ENCODE results near the gene ZNF221. TPM values are rescaled to one million over a fixed set of nuclear protein-coding genes. Genes with fewer than 3 reads are reported as not detected.
"Not testable (repeated sequence)": the region's sequence is repeated elsewhere in the genome, so short reads cannot be mapped to it uniquely, and the experiment has no call there.

ZNF221 gene
- polyA plus RNA-seq, 2 of the 4 experiments (the other 2 are of a cell fraction) = 1.6 TPM

DNA sequence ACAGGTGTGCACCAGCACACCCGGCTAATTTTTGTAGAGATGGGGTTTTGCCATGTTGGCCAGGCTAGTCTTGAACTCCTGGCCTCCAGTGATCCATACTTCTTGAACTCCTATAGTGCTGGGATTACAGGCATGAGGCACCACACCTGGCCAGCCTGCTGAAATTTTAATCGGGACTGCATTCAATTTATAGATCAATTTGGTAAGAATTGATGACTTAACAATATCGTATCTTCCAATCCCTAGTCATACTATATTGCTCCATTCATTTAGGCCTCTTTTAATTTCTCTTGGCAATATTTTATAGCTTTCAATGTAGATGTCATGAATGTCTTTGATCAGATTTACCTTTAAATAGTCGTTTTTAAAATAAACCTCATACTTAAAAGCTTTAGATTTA is 10.3 kb upstream of the ZNF221 start:
- CTCF ChIA-PET = no interaction called here

DNA sequence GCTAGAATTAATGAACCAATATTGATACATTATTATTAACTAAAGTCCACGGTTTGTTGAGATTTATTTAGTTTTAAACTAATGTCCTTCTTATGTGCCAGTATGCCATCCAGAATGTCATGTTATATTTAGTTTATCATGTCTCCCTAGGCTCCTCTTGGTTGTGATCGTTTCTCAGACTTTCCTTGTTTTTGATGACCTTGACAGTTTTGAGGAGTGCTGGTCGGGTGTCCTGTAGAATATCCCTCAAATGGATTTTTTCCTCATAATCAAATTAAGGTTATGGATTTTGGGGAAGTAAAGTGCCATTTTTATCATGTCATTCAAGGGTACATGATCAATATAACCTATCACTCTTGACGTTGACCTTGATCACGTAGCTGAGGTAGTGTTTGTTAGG is 9.8 kb upstream of the ZNF221 start:
- no peak for TF ChIP-seq RAD21 (conservative IDR thresholded peaks at IDR 0.05 in 1 of 2, IDR thresholded peaks at IDR 0.05 in 1 of 2)
- TF ChIP-seq MAFK (IDR thresholded peaks at IDR 0.05; ENCODE audit: partially characterized antibody) = peak; percentile 85
- ATAC-seq = no peak

More for the DNA sequence above, 10.3 kb upstream of the ZNF221 start:
- Histone ChIP-seq H3K4me3 (no peak overlapping the region), H3K27ac (no peak overlapping the region), H3K9me3 (peaks cover 66% of the 10 kb centered on the region), H3K4me1 (no peaks in the 10 kb centered on the region), H3K4me2 (no peak overlapping the region)
- FAIRE-seq (no peak), ATAC-seq (no peak), DNase-seq (ENCODE audit: low read depth in 1 of 2, low spot score in 1 of 2) (no peak)
- TF ChIP-seq MAFK (IDR thresholded peaks at IDR 0.05; ENCODE audit: partially characterized antibody) = peak; percentile 51
- no peak for TF ChIP-seq POLR2A (IDR thresholded peaks at IDR 0.05; ENCODE audit: low read length)
- POLR2A ChIA-PET = no interaction called here
- WGBS (ENCODE audit: missing lambda C conversion rate) = 14% methylated on average over 4 of the region's 4 CpGs

DNA sequence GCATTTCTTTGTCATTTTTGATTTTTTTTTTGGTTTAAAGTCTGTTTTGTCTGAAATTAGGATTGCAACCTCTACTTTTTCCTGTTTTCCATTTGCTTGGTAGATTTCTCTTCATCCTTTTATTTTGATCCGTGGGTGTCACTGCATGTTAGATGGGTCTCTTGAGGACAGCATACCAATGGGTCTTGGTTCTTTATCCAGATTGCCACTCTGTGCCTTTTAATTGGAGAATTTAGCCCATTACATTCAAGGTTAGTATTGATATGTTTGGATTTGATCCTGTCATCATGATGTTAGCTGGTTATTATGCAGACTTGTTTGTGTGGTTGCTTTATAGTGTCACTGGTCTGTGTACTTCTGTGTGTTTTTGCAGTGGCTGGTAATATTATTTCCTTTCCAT is 3.6 kb upstream of the ZNF221 start:
- FAIRE-seq; ATAC-seq; H3K4me3 ChIP-seq; DNase-seq (ENCODE audit: low read depth in 1 of 2, low spot score in 1 of 2); POLR2A ChIA-PET; H3K4me1 ChIP-seq; H3K4me2 ChIP-seq; CTCF ChIA-PET; H3K27ac ChIP-seq: not testable (repeated sequence)
- WGBS (ENCODE audit: missing lambda C conversion rate) = 0% methylated on average over 1 of the region's 1 CpG
- H3K9me3 ChIP-seq = peaks cover 73% of the 10 kb centered on the region

More for the DNA sequence above, 9.8 kb upstream of the ZNF221 start:
- POLR2A ChIA-PET = no interaction called here
- Histone ChIP-seq H3K27ac (no peak overlapping the region), H3K4me1 (no peaks in the 10 kb centered on the region), H3K4me3 (no peak overlapping the region), H3K9me3 (peaks cover 66% of the 10 kb centered on the region), H3K4me2 (no peak overlapping the region)
- FAIRE-seq (peak; percentile 56), DNase-seq (ENCODE audit: low read depth in 1 of 2, low spot score in 1 of 2) (no peak)
- 10% methylated on average over 5 of the region's 5 CpGs for WGBS (ENCODE audit: missing lambda C conversion rate)
- CTCF ChIA-PET = no interaction called here

DNA sequence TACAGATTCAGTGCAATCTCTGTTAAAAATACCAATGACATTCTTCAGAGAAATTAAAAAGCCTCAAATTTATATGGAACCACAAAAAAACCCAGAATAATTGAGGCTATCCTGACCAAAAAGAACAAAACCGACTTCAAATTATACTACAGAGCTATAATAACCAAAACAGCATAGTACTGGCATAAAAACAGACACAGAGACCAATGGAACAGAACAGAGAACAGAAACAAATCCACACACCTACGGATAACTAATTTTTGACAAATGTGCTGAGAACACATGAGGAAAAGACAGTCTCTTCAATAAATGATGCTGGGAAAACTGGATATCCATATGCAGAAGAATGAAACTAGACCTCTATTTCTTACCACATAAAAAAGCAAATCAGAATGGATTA is 1.2 kb upstream of the ZNF221 start:
- FAIRE-seq = peak; percentile 68
- DNase-seq (ENCODE audit: low read depth in 1 of 2, low spot score in 1 of 2); ATAC-seq; H3K4me3 ChIP-seq; CTCF ChIA-PET; H3K4me2 ChIP-seq; POLR2A ChIA-PET; H3K4me1 ChIP-seq; H3K27ac ChIP-seq: not testable (repeated sequence)
- peaks cover 87% of the 10 kb centered on the region for H3K9me3 ChIP-seq
- 42% methylated on average over 2 of the region's 2 CpGs for WGBS (ENCODE audit: missing lambda C conversion rate)

DNA sequence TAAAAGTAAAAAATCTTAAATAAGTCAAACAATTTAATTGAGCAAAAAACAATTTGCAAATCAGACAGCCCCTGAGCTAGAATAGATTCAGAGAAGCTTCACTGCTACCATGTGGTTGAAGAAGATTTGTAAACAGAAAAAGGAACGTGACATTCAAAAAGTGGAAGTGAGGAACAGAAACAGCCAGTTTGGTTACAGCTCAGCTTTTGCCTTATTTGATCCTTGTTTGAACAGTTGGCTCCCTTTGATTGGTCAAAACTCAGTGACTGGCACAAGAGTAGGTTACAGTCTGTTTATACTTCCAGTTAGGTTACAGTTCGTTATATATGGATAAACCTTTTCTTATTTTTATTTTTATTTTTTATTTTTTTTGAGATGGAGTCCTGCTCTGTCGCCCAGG is 5.8 kb downstream of the ZNF221 start:
- TF ChIP-seq FOXS1 (CRISPR knock-in tag; IDR thresholded peaks at IDR 0.05) = no peak
- TF ChIP-seq MYC (IDR thresholded peaks at IDR 0.05; ENCODE audit: borderline replicate concordance, low read length) = no peak
- TF ChIP-seq RCOR1 (IDR thresholded peaks at IDR 0.05; ENCODE audit: low read depth, low read length) = no peak
- no peak for TF ChIP-seq NR3C1 (IDR thresholded peaks at IDR 0.05)
- TF ChIP-seq FOSL2 (IDR thresholded peaks at IDR 0.05) = no peak
- no peak for TF ChIP-seq FOSL2 (CRISPR knock-in tag; IDR thresholded peaks at IDR 0.05)
- no peak for TF ChIP-seq ZNF302 (CRISPR knock-in tag; IDR thresholded peaks at IDR 0.05)
- no peak for TF ChIP-seq ZFP36 (IDR thresholded peaks at IDR 0.05; ENCODE audit: borderline replicate concordance, partially characterized antibody)
- 31% methylated on average over 3 of the region's 3 CpGs for WGBS (ENCODE audit: missing lambda C conversion rate)
- Histone ChIP-seq H3K4me1 (no peaks in the 10 kb centered on the region), H3K27ac (no peak overlapping the region), H3K4me2 (no peak overlapping the region), H3K9me3 (peaks cover 89% of the 10 kb centered on the region), H3K4me3 (no peak overlapping the region)
- POLR2A ChIA-PET = no interaction called here
- CTCF ChIA-PET = interaction anchor here (1.5 kb wide), 1 partner anchor 11 kb away, joined by 3 read pairs; no protein-coding TSS in a partner anchor
- DNase-seq (ENCODE audit: low read depth in 1 of 2, low spot score in 1 of 2) = no peak
- no peak for ATAC-seq
- no peak for FAIRE-seq

DNA sequence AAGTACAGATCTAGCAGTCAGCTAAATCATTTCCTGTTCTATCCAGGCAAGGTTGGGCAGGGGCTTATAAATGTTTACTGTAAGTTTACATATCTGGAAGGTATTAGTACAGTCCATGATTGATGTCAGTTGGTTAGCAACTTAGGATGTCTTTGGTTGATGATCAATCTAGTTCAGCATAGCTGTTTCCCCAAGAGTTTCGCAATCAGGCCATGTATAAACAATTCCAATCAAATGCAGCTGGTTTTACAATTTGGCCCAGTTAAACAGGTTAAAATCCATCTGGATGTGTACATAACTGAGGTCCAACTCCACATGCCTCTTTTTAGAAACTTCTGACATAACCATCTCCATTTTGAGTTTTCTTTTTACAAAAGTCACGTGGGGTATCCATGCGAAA is 6.9 kb downstream of the ZNF221 start:
- H3K4me1 ChIP-seq = no peaks in the 10 kb centered on the region
- DNase-seq (ENCODE audit: low read depth in 1 of 2, low spot score in 1 of 2) (no peak), FAIRE-seq (peak; percentile 51), ATAC-seq (no peak)
- 51% methylated on average over 3 of the region's 3 CpGs for WGBS (ENCODE audit: missing lambda C conversion rate)
- H3K4me2 ChIP-seq = no peak overlapping the region
- peak; percentile 81 to 86; a peak in 3 of 4 replicates for TF ChIP-seq CEBPB (IDR thresholded peaks at IDR 0.05)
- TF ChIP-seq ESRRA (IDR thresholded peaks at IDR 0.05; ENCODE audit: borderline replicate concordance, low read length) = no peak
- no peak overlapping the region for H3K27ac ChIP-seq
- ChIA-PET POLR2A (no interaction called here), CTCF (interaction anchor here (1.2 to 1.5 kb wide), 2 partner anchors 11 to 12 kb away, joined by 3 to 5 read pairs; no protein-coding TSS in a partner anchor)
- no peak overlapping the region for H3K4me3 ChIP-seq
- peaks cover 88% of the 10 kb centered on the region for H3K9me3 ChIP-seq

Measured in A549 (cell line).